HepG2 (cell line): ENCODE results near the gene PLET1. TPM values are rescaled to one million over a fixed set of nuclear protein-coding genes. Genes with fewer than 3 reads are reported as not detected.
A peak's percentile ranks its signal among the peaks of the same experiment; 100 is the strongest.

ENCODE experiments used
- AKAP8 ChIP-seq: sonication (generic); formaldehyde crosslinking; IDR thresholded peaks from 2 replicates; pipeline ENCODE4 v1.5.1; 2020; ENCODE audit warnings: mild to moderate bottlenecking, missing genetic modification reagents
- HNRNPUL1 ChIP-seq: fragments of 200-400 bp; formaldehyde crosslinking; IDR thresholded peaks from 2 replicates; pipeline ENCODE4 v1.6.1; 2017; ENCODE audit warnings: low read depth, mild to moderate bottlenecking, low read length, moderate library complexity
- MED1 ChIP-seq: sonication (generic); formaldehyde crosslinking; IDR thresholded peaks from 2 replicates; pipeline ENCODE4 v1.4.0; 2020; ENCODE audit warnings: missing genetic modification reagents
- PHF20 ChIP-seq: sonication (generic); formaldehyde crosslinking; IDR thresholded peaks from 2 replicates; pipeline ENCODE4 v1.5.0; 2020; ENCODE audit warnings: mild to moderate bottlenecking, missing genetic modification reagents
- POLR2AphosphoS2 ChIP-seq: IDR thresholded peaks from 2 replicates; pipeline ENCODE4 v1.6.1; 2011; ENCODE audit warnings: low read depth, low read length, improper control_type of control experiment
- RBM39 ChIP-seq: fragments of 200-400 bp; formaldehyde crosslinking; IDR thresholded peaks from one replicate; pipeline ENCODE4 v1.6.1; 2018; ENCODE audit warnings: antibody characterized with exemption, mild to moderate bottlenecking, low read depth, low read length; ENCODE audit not compliant: poor library complexity, severe bottlenecking
- SAP130 ChIP-seq: IDR thresholded peaks from 2 replicates; pipeline ENCODE4 v1.6.1; 2016; ENCODE audit warnings: low read depth
- SMAD1 ChIP-seq: sonication (generic); formaldehyde crosslinking; IDR thresholded peaks from 2 replicates; pipeline ENCODE4 v1.4.0; 2020; ENCODE audit warnings: missing genetic modification reagents, low read depth, mild to moderate bottlenecking, borderline replicate concordance
- SRSF4 ChIP-seq: fragments of 200-400 bp; formaldehyde crosslinking; IDR thresholded peaks from one replicate; pipeline ENCODE4 v1.6.1; 2018; ENCODE audit warnings: mild to moderate bottlenecking, low read depth, low read length, moderate library complexity; ENCODE audit not compliant: poor library complexity, severe bottlenecking
- TAF15 ChIP-seq: fragments of 200-400 bp; formaldehyde crosslinking; IDR thresholded peaks from one replicate; pipeline ENCODE4 v1.6.1; 2018; ENCODE audit warnings: mild to moderate bottlenecking, low read depth, low read length; ENCODE audit not compliant: poor library complexity, severe bottlenecking
- ZBTB38 ChIP-seq: sonication (generic); formaldehyde crosslinking; IDR thresholded peaks from 2 replicates; pipeline ENCODE4 v1.5.1; 2020; ENCODE audit warnings: mild to moderate bottlenecking, missing genetic modification reagents
- ZNF205 ChIP-seq: IDR thresholded peaks from 2 replicates; pipeline ENCODE4 v1.6.1; 2018; ENCODE audit warnings: missing biosample characterization, missing genetic modification reagents
- ZNF33A ChIP-seq: sonication (generic); formaldehyde crosslinking; IDR thresholded peaks from 2 replicates; pipeline ENCODE4 v1.5.1; 2020; ENCODE audit warnings: missing genetic modification reagents, mild to moderate bottlenecking, moderate library complexity, borderline replicate concordance
- ZNF563 ChIP-seq: sonication (generic); formaldehyde crosslinking; IDR thresholded peaks from 2 replicates; pipeline ENCODE4 v1.8.0; 2022; ENCODE audit warnings: mild to moderate bottlenecking, moderate library complexity, missing genetic modification reagents
- ZNF761 ChIP-seq: sonication (generic); formaldehyde crosslinking; conservative IDR thresholded peaks from 2 replicates; pipeline ENCODE4 v1.4.0; 2020; ENCODE audit warnings: mild to moderate bottlenecking, missing genetic modification reagents
- ZNF841 ChIP-seq: sonication (generic); formaldehyde crosslinking; IDR thresholded peaks from 2 replicates; pipeline ENCODE4 v1.8.1; 2023; ENCODE audit warnings: missing genetic modification reagents, borderline replicate concordance
- polyA plus RNA-seq, 8 experiments: library from polyadenylated mRNA; depleted of rRNA in 3 of 8; stranded (reverse) in 7 of 8; unstranded in 1 of 8; fragments of >200 nt; fragmentation: Illumina TruSeq in 4 of 8; extraction: Trizol in 4 of 8; gene quantifications; 2 replicates each; pipeline versions ENCODE4 v1.2.1 to v1.2.3, GENCODE V29; 2011 to 2016; ENCODE audit warnings: low read depth in 4 of 8, missing spikeins in 1 of 8, mixed read lengths in 1 of 8; ENCODE audit not compliant: insufficient read depth in 1 of 8
- total RNA-seq, 5 experiments: library from RNA; depleted of rRNA; stranded (reverse); fragments of >200 nt; fragmentation: Illumina TruSeq; extraction: Trizol; gene quantifications; 2 replicates each; pipeline ENCODE4 v1.2.3, GENCODE V29; 2016; ENCODE audit warnings: low read depth in 1 of 5
- TF ChIP-seq, protein P1 (sequence below): sonication (generic); formaldehyde crosslinking; IDR thresholded peaks from 2 replicates; pipeline ENCODE4; 2020; ENCODE audit warnings: missing genetic modification reagents, mild to moderate bottlenecking, borderline replicate concordance
- TF ChIP-seq, protein P2 (sequence below): sonication (generic); formaldehyde crosslinking; IDR thresholded peaks from 2 replicates; pipeline ENCODE4 v1.8.1; 2023; ENCODE audit warnings: mild to moderate bottlenecking, moderate library complexity, missing genetic modification reagents
- TF ChIP-seq, protein P3 (sequence below): sonication (generic); formaldehyde crosslinking; conservative IDR thresholded peaks from 2 replicates; pipeline ENCODE4 v1.4.0; 2020; ENCODE audit warnings: missing genetic modification reagents
- TF ChIP-seq, protein P4 (sequence below): IDR thresholded peaks from 2 replicates; pipeline ENCODE4 v1.6.1; 2012; ENCODE audit warnings: inconsistent platforms
- TF ChIP-seq, protein P5 (sequence below): sonication (generic); formaldehyde crosslinking; IDR thresholded peaks from 2 replicates; pipeline ENCODE4 v1.5.1; 2020; ENCODE audit warnings: missing genetic modification reagents, mild to moderate bottlenecking, borderline replicate concordance

PLET1 gene
- total and polyA plus RNA-seq, 2 of the 13 experiments (the other 11 are each of a cell fraction or from before 2014, with no cell fraction given), result not detected

DNA sequence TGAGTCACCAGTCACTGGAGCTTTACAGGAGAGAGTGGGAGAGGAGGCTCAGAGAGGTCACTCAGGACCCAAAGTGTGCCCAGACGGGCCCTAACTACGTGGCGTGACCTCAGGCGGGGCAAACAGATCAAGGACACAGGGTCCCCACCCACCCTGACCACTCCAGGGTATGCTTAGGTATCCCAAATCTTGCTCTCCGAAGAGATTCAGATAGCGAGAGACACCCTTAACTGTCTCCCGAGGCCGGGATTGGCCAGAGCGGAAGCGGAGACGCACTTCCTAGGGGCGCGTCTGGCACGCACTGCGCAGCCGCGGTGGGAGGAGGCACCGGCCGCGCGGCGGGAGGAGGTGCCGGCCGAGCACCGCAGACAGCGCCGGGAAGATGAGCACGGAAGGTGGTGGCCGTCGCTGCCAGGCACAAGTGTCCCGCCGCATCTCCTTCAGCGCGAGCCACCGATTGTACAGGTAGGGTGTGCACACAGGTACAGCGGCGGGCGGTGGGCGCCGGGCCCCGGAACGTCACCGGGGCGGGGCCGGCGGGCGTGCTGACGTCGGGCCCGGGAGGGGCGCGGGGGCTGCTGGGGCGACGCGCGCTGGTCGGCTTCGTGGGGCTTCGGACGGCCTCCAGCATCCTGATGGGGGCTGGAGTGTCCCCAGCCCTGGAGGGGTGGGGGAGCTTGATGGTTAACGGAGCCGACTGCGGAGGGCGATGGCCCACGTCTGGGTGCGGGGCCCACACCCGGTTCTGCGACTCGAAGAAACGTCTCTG, 34.4 kb downstream of the PLET1 start, which contains the start of gene PTS (continued):
- TF ChIP-seq, protein P1, sequence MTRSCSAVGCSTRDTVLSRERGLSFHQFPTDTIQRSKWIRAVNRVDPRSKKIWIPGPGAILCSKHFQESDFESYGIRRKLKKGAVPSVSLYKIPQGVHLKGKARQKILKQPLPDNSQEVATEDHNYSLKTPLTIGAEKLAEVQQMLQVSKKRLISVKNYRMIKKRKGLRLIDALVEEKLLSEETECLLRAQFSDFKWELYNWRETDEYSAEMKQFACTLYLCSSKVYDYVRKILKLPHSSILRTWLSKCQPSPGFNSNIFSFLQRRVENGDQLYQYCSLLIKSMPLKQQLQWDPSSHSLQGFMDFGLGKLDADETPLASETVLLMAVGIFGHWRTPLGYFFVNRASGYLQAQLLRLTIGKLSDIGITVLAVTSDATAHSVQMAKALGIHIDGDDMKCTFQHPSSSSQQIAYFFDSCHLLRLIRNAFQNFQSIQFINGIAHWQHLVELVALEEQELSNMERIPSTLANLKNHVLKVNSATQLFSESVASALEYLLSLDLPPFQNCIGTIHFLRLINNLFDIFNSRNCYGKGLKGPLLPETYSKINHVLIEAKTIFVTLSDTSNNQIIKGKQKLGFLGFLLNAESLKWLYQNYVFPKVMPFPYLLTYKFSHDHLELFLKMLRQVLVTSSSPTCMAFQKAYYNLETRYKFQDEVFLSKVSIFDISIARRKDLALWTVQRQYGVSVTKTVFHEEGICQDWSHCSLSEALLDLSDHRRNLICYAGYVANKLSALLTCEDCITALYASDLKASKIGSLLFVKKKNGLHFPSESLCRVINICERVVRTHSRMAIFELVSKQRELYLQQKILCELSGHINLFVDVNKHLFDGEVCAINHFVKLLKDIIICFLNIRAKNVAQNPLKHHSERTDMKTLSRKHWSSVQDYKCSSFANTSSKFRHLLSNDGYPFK (CRISPR knock-in tag), result peak; percentile 16; the same call in 1 of the 2 replicates
- peak; percentile 48 for TF ChIP-seq MED1
- TF ChIP-seq ZNF205 (CRISPR knock-in tag), result peak; percentile 59
- TF ChIP-seq, protein P2, sequence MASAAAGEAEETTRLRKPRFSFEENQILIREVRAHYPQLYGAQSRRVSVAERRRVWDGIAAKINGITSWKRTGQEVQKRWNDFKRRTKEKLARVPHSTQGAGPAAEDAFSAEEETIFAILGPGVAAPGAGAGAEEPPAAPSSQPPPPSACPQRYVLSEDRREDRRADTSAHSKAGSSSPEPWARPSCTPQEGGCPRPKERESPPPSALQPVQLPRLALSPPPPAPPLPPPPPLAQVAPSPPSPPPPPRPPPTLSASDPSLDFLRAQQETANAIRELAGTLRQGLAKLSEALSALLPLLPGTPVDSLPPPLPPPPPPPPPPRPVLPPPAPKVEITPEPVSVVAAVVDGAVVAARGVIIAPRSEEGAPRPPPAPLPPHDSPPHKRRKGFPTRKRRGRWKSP (CRISPR knock-in tag), result peak; percentile 19; the same call in 1 of the 2 replicates
- TF ChIP-seq SRSF4, result no peak
- TF ChIP-seq TAF15, result peak; percentile 83
- TF ChIP-seq ZNF33A (CRISPR knock-in tag), result no peak
- 0 out of 2 replicates have a peak, but pooled peaks have one; percentile 37 for TF ChIP-seq ZBTB38 (CRISPR knock-in tag)
- TF ChIP-seq, protein P3, sequence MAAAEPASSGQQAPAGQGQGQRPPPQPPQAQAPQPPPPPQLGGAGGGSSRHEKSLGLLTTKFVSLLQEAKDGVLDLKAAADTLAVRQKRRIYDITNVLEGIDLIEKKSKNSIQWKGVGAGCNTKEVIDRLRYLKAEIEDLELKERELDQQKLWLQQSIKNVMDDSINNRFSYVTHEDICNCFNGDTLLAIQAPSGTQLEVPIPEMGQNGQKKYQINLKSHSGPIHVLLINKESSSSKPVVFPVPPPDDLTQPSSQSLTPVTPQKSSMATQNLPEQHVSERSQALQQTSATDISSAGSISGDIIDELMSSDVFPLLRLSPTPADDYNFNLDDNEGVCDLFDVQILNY (CRISPR knock-in tag), result peak; percentile 82
- no peak for TF ChIP-seq POLR2AphosphoS2
- TF ChIP-seq PHF20 (CRISPR knock-in tag), result peak; percentile 82
- TF ChIP-seq ZNF841 (CRISPR knock-in tag), result no peak
- TF ChIP-seq, protein P4, sequence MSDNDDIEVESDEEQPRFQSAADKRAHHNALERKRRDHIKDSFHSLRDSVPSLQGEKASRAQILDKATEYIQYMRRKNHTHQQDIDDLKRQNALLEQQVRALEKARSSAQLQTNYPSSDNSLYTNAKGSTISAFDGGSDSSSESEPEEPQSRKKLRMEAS, result peak; percentile 77
- TF ChIP-seq RBM39, result no peak
- TF ChIP-seq, protein P5, sequence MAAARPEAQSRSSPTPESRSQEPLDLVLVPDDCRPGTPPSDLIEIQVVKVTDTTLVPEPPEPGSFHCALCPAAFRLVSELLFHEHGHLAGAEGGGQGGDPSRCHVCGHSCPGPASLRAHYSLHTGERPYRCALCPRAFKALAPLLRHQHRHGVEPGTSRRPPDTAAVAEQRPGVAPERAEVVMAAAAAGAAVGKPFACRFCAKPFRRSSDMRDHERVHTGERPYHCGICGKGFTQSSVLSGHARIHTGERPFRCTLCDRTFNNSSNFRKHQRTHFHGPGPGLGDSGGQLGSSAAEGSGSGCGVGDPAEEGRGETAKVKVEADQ (CRISPR knock-in tag), result peak; percentile 93
- TF ChIP-seq SMAD1 (CRISPR knock-in tag), result peak; percentile 62; the same call in 1 of the 2 replicates
- TF ChIP-seq ZNF563 (CRISPR knock-in tag), result peak; percentile 76
- TF ChIP-seq AKAP8 (CRISPR knock-in tag), result peak; percentile 57; the same call in 1 of the 2 replicates
- TF ChIP-seq HNRNPUL1, result no peak
- peak; percentile 83 for TF ChIP-seq SAP130 (CRISPR knock-in tag)
- peak; percentile 56; the same call in 1 of the 2 replicates for TF ChIP-seq ZNF761
